Globus pallidus (tissue), 1 donor: ENCODE data around the gene MAFF.
A peak's percentile ranks its signal among the peaks of the same experiment; 100 is the strongest.
"Not testable (repeated sequence)": the region's sequence is repeated elsewhere in the genome, so short reads cannot be mapped to it uniquely, and the experiment has no call there.

Experiments
- DNase-seq: peaks from one replicate; pipeline ENCODE4 v3.0.0-alpha.2; 2015; ENCODE audit warnings: low spot score

MAFF gene

DNA sequence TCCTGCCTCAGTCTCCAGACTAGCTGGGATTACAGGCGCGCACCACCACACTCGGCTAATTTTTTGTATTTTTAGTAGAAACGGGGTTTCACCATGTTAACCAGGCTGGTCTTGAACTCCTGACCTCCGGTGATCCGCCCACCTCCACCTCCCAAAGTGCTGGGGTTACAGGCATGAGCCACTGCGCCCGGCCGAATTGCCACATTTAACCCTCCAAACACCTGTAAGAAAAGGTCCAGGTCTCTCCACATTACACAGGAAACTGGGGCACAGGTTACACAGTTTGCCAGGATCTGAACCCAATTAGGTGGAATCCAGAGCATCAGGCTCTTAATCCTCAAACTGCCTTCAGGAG lies 24.2 kb upstream of the MAFF start:
- DNase-seq = not testable (repeated sequence)

DNA sequence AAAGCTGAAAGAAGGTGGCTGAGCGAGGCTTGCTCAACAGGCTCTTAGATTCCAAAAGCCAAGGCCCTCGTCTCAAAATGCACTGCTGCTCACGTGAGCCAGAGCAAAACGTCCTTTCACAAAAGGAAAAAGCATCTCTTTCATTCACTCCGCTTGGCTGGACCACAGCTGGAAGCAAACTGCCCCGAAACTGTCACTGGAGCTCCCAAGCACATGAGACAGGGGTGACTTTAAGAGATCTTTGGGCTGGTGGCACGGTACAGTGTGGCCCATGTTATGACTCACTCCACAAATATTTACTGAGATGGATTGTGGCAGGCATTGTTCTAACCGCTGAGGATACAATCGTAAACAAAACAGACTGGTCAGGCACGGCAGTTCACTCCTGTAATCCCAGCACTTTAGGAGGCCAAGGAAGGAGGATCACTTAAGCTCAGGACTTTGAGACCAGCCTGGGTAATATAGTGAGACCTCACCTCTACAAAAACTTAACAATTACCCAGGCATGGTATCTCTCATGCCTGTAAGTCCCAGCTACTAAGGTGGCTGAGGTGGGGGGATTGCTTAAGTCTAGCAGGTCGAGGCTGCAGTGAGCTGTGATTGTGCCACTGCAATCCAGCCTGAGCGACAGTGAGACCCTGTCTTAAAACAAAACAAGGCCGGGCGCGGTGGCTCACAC lies 23.7 kb upstream of the MAFF start:
- peak; percentile 77 for DNase-seq

DNA sequence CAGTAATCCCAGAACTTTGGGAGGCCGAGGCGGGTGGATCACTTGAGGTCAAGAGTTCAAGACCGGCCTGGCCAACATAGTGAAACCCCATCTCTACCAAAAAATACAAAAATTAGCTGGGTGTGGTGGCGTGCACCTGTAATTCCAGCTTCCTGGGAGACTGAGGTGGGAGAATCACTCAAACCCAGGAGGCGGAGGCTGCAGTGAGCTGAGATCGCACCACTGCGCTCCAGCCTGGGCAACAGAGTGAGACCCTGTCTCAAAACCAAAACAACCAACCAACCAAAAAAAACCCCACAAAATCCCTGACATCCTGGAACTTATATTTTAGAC lies 23.2 kb upstream of the MAFF start:
- DNase-seq = not testable (repeated sequence)

- DNase-seq = peak; percentile 80
These were observed 20.8 kb upstream of the MAFF start for GRCh38 chr22:38180841-38181452.

DNA sequence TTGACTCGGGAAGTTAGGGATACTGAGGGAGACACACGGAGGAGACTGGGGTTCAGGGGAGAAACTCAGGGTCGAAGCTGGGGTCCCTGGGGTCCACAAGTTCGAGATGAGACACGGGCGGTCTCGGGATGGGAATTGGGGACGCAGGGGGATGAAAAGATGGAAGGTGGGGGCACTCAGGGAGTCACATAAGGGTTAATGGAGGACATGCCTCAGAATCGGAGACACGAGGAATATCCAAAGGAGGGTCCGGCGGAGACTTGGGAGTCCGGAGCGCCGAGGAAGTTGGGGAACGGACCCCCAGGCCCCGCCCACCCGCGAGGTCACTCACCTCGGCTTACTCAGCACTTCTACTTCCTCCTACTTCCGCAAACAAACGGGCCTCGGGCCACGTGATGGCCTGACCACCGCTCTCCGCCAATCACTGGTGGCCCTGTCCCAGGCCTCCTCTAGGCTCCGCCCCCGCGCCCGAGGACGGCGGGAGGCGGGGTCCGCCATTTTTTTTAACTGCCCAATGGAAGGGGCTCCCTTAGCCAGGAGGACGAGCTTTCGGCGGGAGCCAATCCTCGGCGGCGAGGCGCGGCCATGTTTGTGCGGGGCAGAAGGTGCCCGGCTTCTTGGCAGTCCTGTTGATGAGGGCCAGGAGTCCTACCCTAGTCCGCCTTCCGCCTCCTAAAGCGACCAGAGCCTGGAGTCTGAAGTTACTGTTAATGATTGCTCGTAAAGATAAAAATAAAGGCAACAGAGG lies 20.2 kb upstream of the MAFF start, which contains the start of gene PLA2G6:
Gene PLA2G6, minus strand, starts transcription at position 378 of the 748 bp plus-strand sequence. CDS start 12,404 bp downstream, outside the sequence.
- DNase-seq = peak; percentile 98

- DNase-seq = no peak
These were observed 17.0 kb upstream of the MAFF start for GRCh38 chr22:38184788-38185187.

- DNase-seq = no peak
These were observed 15.4 kb upstream of the MAFF start for GRCh38 chr22:38186429-38186828.

DNA sequence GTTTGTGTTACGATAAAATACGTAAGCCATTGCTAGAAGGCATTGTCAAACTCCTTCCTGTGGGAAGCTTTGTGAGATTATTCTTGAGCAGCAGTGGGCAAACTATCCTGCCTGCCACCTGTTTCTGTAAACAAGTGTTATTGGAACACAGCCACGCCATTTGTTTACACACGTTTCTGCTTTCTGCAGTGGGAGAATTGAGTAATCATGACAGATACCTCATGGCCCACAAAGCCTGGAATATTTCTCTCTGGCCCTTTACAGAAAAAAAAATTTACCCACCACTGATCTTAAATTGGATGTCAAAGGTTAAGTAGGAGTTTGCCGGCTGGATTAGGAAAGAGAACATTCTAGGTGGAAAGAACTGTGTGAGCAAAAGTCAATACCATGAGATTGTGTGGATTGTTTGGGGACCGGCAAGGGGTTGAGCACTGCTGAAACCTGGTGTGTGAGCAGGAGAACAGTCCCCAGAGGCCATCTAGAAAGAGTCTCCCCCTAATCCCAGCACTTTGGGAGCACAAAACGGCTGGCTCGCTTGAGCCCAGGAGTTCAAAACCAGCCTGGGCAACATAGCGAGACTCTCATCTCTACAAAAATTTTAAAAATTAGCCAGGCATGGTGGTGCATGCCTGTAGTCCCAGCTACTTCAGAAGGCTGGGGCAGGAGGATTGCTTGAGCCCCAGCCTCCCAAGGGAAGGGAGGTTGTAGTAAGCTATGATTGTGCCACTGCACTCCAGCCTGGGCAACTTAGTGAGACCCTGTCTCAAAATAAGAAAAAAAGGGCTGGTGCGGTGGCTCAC lies 14.2 kb upstream of the MAFF start:
- DNase-seq = no peak

GRCh38 chr22:38189104-38189503 lies 12.7 kb upstream of the MAFF start:
- DNase-seq = no peak

DNA sequence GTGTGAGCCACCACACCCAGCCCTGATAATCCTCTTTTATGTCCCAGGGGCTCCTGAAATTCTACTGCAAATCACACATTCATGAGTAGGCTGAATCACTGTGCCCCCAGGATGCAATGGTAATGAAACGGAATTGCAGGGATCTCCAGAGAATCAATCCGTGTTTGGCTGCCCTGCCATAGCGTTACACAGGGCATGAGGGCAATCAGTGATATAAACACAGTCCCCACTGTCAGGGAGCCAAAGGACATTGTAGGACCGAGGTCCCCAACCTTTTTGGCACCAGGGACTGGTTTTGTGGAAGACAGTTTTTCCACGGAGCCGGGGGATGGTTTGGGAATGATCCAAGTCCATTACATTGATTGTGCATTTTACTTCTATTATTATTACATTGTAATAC lies 11.2 kb upstream of the MAFF start:
- DNase-seq = no peak

DNA sequence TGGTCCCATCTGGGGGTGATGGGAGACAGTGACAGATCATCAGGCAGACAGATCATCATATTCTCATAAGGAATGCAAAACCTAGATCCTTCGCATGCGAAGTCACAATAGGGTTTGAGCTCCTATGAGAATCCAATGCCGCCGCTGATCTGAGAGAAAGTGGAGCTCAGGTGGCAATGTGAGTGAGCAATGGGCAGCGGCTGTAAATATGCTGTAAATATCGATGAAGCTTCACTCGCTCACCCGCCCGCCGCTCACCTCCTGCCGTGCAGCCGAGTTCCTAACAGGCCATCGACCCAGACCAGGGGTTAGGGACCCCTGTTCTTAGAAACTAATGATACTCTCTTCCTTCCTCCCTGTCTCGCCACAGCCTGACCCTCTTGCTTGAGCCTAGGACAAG lies 10.7 kb upstream of the MAFF start:
- DNase-seq = no peak

DNA sequence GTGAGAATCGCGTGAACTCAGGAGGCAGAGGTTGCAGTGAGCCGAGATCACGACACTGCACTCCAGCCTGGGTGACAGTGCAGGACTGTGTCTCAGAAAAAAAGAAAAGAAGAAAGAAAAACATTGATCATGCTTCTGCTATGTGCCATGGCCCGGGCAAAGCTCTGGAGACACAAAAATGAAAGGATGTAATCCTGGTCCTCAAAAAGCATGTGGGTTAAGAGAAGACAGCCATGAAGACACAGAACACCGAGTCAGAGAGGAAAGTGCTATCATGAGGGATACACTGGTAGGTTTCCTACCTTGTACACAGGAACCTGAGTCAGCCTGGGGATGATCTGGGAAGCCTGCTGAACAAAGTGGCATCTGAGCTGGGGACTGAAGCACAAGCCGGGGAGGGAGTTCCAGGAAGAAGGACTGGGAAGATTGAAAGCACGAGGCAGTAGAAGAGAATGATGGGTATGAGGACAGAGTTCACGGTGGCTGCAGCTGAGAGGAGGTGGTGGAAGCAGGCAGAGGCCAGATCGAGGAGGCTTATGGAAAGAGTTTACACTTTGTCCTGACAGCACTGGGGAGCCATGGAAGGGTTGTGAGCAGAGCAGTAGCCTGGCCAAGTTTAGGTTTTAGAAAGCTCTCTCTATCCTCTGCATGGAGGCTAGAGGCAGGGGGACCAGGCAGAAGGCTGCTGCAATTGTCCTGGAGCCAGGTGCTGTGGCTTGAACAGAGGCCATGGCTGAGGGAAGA lies 9.9 kb upstream of the MAFF start:
- DNase-seq = no peak

- DNase-seq = no peak
These were observed 9.3 kb upstream of the MAFF start for GRCh38 chr22:38192475-38192863.

- no peak for DNase-seq
These were observed 8.2 kb upstream of the MAFF start for GRCh38 chr22:38193580-38193979.

- DNase-seq = no peak
These were observed 4.9 kb upstream of the MAFF start for GRCh38 chr22:38196791-38197419.

- DNase-seq = no peak
These were observed 1.8 kb upstream of the MAFF start for GRCh38 chr22:38199826-38200559.

- no peak for DNase-seq
These were observed 453 bp upstream of the MAFF start for GRCh38 chr22:38201371-38201710.

DNA sequence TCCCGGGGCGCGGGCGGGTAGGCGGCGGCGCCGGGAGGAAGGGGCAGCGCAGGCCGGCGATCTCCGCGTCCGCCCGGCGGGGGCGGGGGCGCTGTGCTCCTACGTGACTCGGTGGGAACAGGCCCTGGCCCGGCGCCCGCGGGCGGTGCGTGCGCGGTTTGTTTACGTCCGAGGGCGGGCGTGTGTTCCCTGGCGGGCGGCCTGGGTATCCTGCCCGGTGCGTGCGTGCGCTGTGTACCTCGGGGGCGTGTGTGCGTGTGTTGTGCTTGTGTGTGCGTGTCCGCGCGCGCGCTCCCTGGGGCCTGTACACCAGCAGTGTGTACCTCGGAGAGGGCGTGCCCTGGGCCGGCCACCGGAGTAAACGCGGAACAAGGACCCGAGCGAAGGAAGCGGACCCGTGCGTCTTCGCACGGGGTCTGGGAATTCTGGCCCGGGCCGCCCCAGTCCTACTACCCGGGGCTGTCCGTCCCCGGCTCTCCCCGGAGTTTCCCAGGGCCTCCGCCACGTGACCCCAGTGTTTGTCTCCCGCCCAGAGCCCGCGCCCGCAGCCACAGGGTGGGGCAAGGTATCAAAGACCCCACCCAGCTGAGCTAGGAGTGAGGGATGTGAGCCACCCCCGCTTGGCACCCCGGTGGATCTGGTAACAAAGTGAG lies 769 bp downstream of the MAFF start:
- peak; percentile 46 for DNase-seq

DNA sequence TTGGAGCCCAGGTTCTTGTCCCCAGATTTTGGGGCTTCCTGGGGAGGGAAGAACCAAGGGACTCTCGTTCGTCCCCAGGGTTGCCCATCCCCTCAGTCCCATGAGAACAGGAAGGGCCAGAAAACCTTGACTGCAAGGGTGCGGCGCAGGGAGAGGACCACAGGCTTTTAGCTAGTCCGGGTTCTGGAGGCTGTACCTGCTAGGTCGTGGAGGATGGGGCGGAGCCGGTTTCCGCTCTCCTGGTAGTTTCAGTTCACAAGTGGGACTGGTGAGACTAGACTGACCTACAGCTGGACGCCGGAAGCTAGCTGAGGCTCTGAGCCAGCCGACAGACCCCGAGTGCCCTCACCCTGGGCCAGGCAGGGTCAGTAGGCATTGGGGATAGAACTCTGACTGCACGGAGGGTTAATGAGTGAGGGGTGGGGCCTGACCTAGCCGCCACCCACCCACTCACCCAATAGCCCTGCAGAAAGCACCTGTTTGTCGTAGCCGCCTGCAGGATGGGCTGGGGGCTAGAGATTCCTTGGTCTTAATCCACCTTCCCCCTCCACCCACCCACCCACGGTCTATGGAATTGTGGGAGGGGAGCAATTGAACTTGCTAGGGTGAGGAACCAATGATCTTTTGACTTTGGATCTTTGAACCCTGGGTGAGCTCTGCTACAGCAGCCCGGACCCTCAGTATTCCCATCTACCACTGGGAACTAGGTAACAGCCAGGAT lies 1.5 kb downstream of the MAFF start:
- no peak for DNase-seq
